Measurements from ENCODE around the gene B3GAT1.

GRCh38 chr11:134441281-134441680 lies 29.2 kb upstream of the B3GAT1 start:
- TF ChIP-seq SUZ12 (IDR thresholded peaks at IDR 0.05; ENCODE audit: extremely low read depth, insufficient read depth, insufficient read length) (no peak), ZNF274 (IDR thresholded peaks at IDR 0.05; ENCODE audit: low read depth, low read length) (no peak)

Measured in NT2/D1 (cell line).